ENCODE measurements around the gene DGKB. TPM values are rescaled to one million over a fixed set of nuclear protein-coding genes. Genes with fewer than 3 reads are reported as not detected.
A peak's percentile ranks its signal among the peaks of the same experiment; 100 is the strongest.

Gene DGKB
- total RNA-seq, 1 experiment from 2014 or later, result not detected

- CTCF ChIA-PET, result interaction anchor here (0.9 kb wide), 1 partner anchor 10 kb away, joined by 3 read pairs; no protein-coding TSS in a partner anchor
- Mint-ChIP-seq H3K36me3 (ENCODE audit: insufficient read depth, unreplicated experiment) (no peaks in the 10 kb centered on the region), H3K27ac (ENCODE audit: unreplicated experiment) (peak overlapping the region; percentile 85), H3K27me3 (ENCODE audit: unreplicated experiment) (no peaks in the 10 kb centered on the region), H3K4me3 (ENCODE audit: low read depth, unreplicated experiment) (no peak overlapping the region), H3K4me1 (ENCODE audit: low read depth, unreplicated experiment) (peaks cover 15% of the 10 kb centered on the region), H3K9me3 (ENCODE audit: low read depth, unreplicated experiment) (peaks cover 2% of the 10 kb centered on the region)
- BruUV-seq (replicated peaks), result no TSS peak
- TF ChIP-seq CTCF (IDR thresholded peaks at IDR 0.05; ENCODE audit: unreplicated experiment), result no peak
- no peak for DNase-seq
- intact Hi-C loops (cut with micrococcal nuclease; ENCODE audit: unreplicated experiment), result no loop called here
Observed at GRCh38 chr7:14137676-14138075, 764.9 kb downstream of the DGKB start.

DNA sequence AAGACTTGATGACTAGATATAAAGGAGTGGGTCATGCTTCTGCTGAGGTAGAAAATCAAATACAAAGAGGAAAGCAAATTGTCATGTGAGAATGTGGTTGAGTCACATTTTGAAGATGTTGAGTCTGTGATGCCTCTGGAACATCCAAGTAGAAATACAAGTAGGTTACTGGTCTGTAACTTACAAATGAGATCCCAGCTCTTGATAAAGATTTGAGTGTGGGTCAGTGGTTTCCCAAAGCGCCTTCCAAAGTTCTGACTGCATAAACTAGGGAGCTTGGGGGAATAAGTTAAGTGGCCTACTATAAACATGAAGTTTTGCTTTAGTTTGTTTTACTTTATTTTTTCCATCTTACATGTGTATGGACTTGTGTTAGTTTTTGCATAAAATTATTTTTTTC, 768.8 kb downstream of the DGKB start:
- BruUV-seq (replicated peaks), result no TSS peak
- TF ChIP-seq CTCF (IDR thresholded peaks at IDR 0.05; ENCODE audit: unreplicated experiment), result no peak
- no peak for DNase-seq
- Mint-ChIP-seq H3K4me1 (ENCODE audit: low read depth, unreplicated experiment) (peaks cover 15% of the 10 kb centered on the region), H3K4me3 (ENCODE audit: low read depth, unreplicated experiment) (no peak overlapping the region), H3K27ac (ENCODE audit: unreplicated experiment) (no peak overlapping the region), H3K9me3 (ENCODE audit: low read depth, unreplicated experiment) (peaks cover 2% of the 10 kb centered on the region), H3K27me3 (ENCODE audit: unreplicated experiment) (no peaks in the 10 kb centered on the region), H3K36me3 (ENCODE audit: insufficient read depth, unreplicated experiment) (no peaks in the 10 kb centered on the region)
- intact Hi-C loops (cut with micrococcal nuclease; ENCODE audit: unreplicated experiment), result no loop called here
- CTCF ChIA-PET, result no interaction called here

DNA sequence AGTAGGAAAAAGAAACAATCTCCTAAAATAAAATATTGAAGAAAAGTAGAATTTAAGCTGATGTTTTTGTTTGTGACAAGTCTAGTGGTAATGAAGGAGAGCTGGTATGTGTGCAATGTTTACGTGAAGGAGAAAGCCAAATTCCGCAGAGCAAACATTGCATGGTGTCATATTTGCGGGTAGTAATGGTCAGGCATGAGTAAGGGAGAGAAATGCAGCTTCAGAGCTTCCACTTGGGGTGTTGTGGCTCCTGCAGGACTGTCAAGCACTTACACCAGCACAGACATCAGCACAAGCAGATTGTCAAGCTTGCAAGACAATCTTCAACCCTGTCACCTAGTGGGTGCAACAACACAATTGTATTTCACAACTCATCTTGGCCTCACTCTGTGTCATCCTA, 776.6 kb downstream of the DGKB start:
- no peak for DNase-seq
- CTCF ChIA-PET, result no interaction called here
- H3K27me3 Mint-ChIP-seq (ENCODE audit: unreplicated experiment), result no peaks in the 10 kb centered on the region
- intact Hi-C loops (cut with micrococcal nuclease; ENCODE audit: unreplicated experiment), result no loop called here
- no peak overlapping the region for H3K27ac Mint-ChIP-seq (ENCODE audit: unreplicated experiment)
- H3K36me3 Mint-ChIP-seq (ENCODE audit: insufficient read depth, unreplicated experiment), result no peaks in the 10 kb centered on the region
- no peaks in the 10 kb centered on the region for H3K9me3 Mint-ChIP-seq (ENCODE audit: low read depth, unreplicated experiment)
- H3K4me1 Mint-ChIP-seq (ENCODE audit: low read depth, unreplicated experiment), result no peaks in the 10 kb centered on the region
- H3K4me3 Mint-ChIP-seq (ENCODE audit: low read depth, unreplicated experiment), result no peak overlapping the region
- BruUV-seq (replicated peaks), result no TSS peak
- TF ChIP-seq CTCF (IDR thresholded peaks at IDR 0.05; ENCODE audit: unreplicated experiment), result no peak

GRCh38 chr7:14124716-14125115, 777.8 kb downstream of the DGKB start:
- Mint-ChIP-seq H3K27ac (ENCODE audit: unreplicated experiment) (no peak overlapping the region), H3K9me3 (ENCODE audit: low read depth, unreplicated experiment) (no peaks in the 10 kb centered on the region), H3K27me3 (ENCODE audit: unreplicated experiment) (no peaks in the 10 kb centered on the region), H3K36me3 (ENCODE audit: insufficient read depth, unreplicated experiment) (no peaks in the 10 kb centered on the region), H3K4me3 (ENCODE audit: low read depth, unreplicated experiment) (no peak overlapping the region), H3K4me1 (ENCODE audit: low read depth, unreplicated experiment) (no peaks in the 10 kb centered on the region)
- intact Hi-C loops (cut with micrococcal nuclease; ENCODE audit: unreplicated experiment), result no loop called here
- DNase-seq, result no peak
- CTCF ChIA-PET, result no interaction called here
- no peak for TF ChIP-seq CTCF (IDR thresholded peaks at IDR 0.05; ENCODE audit: unreplicated experiment)
- no TSS peak for BruUV-seq (replicated peaks)
